ENCODE data around the gene SERPINA12. TPM values are rescaled to one million over a fixed set of nuclear protein-coding genes. Genes with fewer than 3 reads are reported as not detected.

SERPINA12 gene
- total and polyA plus RNA-seq, 2 of the 13 experiments (the other 11 are each of a cell fraction or from before 2014, with no cell fraction given) = 0.08 TPM; not detected in 1

- BruUV-seq (replicated peaks) = no TSS peak
- no peak for DNase-seq (ENCODE audit: low spot score)
- Histone ChIP-seq H3K79me2 (ENCODE audit: insufficient read depth, low read length) (no peaks in the 10 kb centered on the region), H2AFZ (ENCODE audit: low read length) (no peak overlapping the region), H3K27me3 (ENCODE audit: control insufficient read depth in 1 of 2, insufficient read depth in 2 of 2, low read length in 2 of 2) (no peaks in the 10 kb centered on the region), H3K36me3 (replicated peaks in 1 of 2; ENCODE audit: control insufficient read depth in 1 of 2, insufficient read depth in 2 of 2, low read length in 2 of 2) (no peaks in the 10 kb centered on the region), H3K4me1 (ENCODE audit: insufficient read depth, low read length) (peaks cover 71% of the 10 kb centered on the region), H3K4me2 (ENCODE audit: low read depth, low read length) (no peak overlapping the region), H3K9me3 (ENCODE audit: low read length) (no peaks in the 10 kb centered on the region), H3K4me3 (replicated peaks in 1 of 3; ENCODE audit: insufficient read depth in 1 of 3, low read depth in 2 of 3, low read length in 3 of 3) (no peak overlapping the region), H3K27ac (ENCODE audit: extremely low read length, insufficient read depth, low read length) (no peak overlapping the region), H3K9ac (ENCODE audit: insufficient read depth, low read depth, low read length) (no peak overlapping the region), H4K20me1 (ENCODE audit: insufficient read depth, low read length) (no peaks in the 10 kb centered on the region)
- ChIA-PET POLR2A (no interaction called here), CTCF (ENCODE audit: low intra/inter-chr PET ratio, low total read pairs) (no interaction called here)
- intact Hi-C loops (cut with micrococcal nuclease; ENCODE audit: unreplicated experiment) = no loop called here
- no peak for ATAC-seq
- in situ Hi-C loops (cut with HindIII; ENCODE audit: extremely low pct_ligation_motif_present, low pct_unique_long_range_greater_than_20kb) = no loop called here
- no peak for FAIRE-seq
- 76% methylated on average over 2 of the region's 2 CpGs for WGBS (ENCODE audit: low lambda C conversion rate)
- TF ChIP-seq ZFP62 (CRISPR knock-in tag; IDR thresholded peaks at IDR 0.05) (no peak), EP300 (IDR thresholded peaks at IDR 0.05; ENCODE audit: low read depth in 2 of 2, low read length in 2 of 2) (no peak), EP300 (CRISPR knock-in tag; IDR thresholded peaks at IDR 0.05; ENCODE audit: borderline replicate concordance) (no peak), ZFP41 (CRISPR knock-in tag; IDR thresholded peaks at IDR 0.05; ENCODE audit: borderline replicate concordance) (no peak), ZNF407 (CRISPR knock-in tag; IDR thresholded peaks at IDR 0.05; ENCODE audit: not compliant biosample characterization) (no peak), ZNF382 (CRISPR knock-in tag; IDR thresholded peaks at IDR 0.05; ENCODE audit: borderline replicate concordance) (no peak), ZNF878 (CRISPR knock-in tag; IDR thresholded peaks at IDR 0.05) (no peak)
Observed at GRCh38 chr14:94470311-94470710, 39.0 kb downstream of the SERPINA12 start.

Measured in HepG2 (cell line).